ENCODE data around the gene TMEM14A.
"Not testable (repeated sequence)": the region's sequence is repeated elsewhere in the genome, so short reads cannot be mapped to it uniquely, and the experiment has no call there.

TMEM14A gene

DNA sequence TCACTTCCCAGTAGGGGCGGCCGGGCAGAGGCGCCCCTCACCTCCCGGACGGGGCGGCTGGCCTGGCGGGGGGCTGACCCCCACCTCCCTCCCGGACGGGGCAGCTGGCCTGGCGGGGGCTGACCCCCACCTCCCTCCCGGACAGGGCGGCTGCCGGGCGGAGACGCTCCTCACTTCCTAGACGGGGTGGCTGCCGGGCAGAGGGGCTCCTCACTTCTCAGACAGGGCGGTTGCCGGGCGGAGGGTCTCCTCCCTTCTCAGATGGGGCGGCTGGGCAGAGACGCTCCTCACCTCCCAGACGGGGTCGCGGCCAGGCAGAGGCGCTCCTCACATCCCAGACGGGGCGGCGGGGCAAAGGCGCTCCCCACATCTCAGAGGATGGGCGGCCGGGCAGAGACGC, 15.0 kb upstream of the TMEM14A start:
- H3K9me3 ChIP-seq (ENCODE audit: control insufficient read depth, insufficient read depth, low read depth, low read length) = peaks cover 16% of the 10 kb centered on the region
- H3K27me3 ChIP-seq (ENCODE audit: control insufficient read depth, insufficient read depth, low read length); H3K4me1 ChIP-seq (ENCODE audit: control insufficient read depth, insufficient read depth, low read length); H3K36me3 ChIP-seq (ENCODE audit: control insufficient read depth, insufficient read depth, low read length); H3K27ac ChIP-seq (ENCODE audit: low read depth, low read length); H3K4me3 ChIP-seq (ENCODE audit: low read depth, low read length); H3K9ac ChIP-seq (ENCODE audit: low read length): not testable (repeated sequence)

DNA sequence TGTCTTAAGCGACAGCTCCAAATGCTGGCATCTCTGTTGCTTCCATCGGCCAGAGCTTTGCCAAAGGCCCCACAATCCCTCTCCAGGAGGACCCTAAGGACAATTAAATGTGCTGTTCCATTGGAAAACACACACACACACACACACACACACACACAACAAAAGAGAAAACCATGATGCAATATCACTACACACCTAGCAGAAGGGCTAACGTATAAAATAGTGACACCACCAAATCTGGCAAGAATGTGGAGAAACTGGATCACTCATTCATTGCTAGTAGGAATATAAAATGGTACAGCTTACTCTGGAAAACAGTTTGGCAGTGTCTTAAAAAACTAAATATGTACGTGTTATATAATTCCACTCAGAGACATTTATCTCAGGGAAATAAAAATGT, 13.0 kb upstream of the TMEM14A start:
- Histone ChIP-seq H3K9ac (ENCODE audit: low read length) (no peak overlapping the region), H3K36me3 (ENCODE audit: control insufficient read depth, insufficient read depth, low read length) (no peaks in the 10 kb centered on the region), H3K27me3 (ENCODE audit: control insufficient read depth, insufficient read depth, low read length) (no peaks in the 10 kb centered on the region), H3K27ac (ENCODE audit: low read depth, low read length) (no peak overlapping the region), H3K4me3 (ENCODE audit: low read depth, low read length) (no peak overlapping the region), H3K4me1 (ENCODE audit: control insufficient read depth, insufficient read depth, low read length) (no peaks in the 10 kb centered on the region), H3K9me3 (ENCODE audit: control insufficient read depth, insufficient read depth, low read depth, low read length) (peaks cover 16% of the 10 kb centered on the region)

DNA sequence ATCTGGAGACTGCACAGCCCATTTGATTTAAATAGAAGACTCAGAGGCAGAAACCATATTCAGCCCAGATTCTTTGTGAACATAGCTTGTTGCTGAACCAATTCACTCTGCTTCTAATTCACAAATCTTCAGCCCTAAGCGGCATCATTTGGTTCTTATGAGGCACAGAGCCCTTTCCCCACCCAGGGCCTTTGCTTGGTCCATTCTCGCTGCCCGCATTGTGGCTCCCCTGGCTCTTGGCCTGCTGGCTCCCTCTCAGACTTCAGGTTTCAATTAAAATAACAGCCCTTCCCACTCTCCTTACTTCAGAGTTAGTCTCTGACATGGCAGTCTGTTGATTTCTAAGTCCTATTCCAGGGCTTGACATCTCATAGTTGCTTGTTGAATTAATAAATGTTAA, 9.4 kb upstream of the TMEM14A start:
- peaks cover under 1% of the 10 kb centered on the region; the same call in 1 of the 2 replicates for H3K36me3 ChIP-seq (ENCODE audit: control insufficient read depth, insufficient read depth, low read length)
- H3K27ac ChIP-seq (ENCODE audit: low read depth, low read length) = no peak overlapping the region
- peaks cover 14% of the 10 kb centered on the region for H3K9me3 ChIP-seq (ENCODE audit: control insufficient read depth, insufficient read depth, low read depth, low read length)
- peaks cover 5% of the 10 kb centered on the region; the same call in 1 of the 2 replicates for H3K27me3 ChIP-seq (ENCODE audit: control insufficient read depth, insufficient read depth, low read length)
- H3K4me3 ChIP-seq (ENCODE audit: low read depth, low read length) = no peak overlapping the region
- H3K9ac ChIP-seq (ENCODE audit: low read length) = no peak overlapping the region
- H3K4me1 ChIP-seq (ENCODE audit: control insufficient read depth, insufficient read depth, low read length) = peaks cover 5% of the 10 kb centered on the region; the same call in 1 of the 2 replicates

DNA sequence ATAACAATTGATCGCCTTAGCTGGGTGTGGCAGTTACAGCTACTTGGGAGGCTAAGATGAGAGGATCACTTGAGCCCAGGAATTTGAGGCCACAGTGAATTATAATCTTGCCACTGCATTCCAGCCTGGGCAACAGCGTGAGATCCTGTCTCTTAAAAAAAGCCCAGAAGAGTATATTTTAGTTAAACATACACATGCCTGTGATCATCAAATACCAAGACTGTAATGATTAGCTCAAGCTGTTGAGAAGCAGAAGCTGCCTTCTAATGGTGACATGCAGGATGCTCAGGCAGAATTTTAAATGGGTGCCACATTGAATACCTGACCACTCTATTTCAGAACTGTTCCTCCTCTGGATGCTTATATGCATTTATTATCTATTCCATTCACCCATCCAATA, 8.9 kb upstream of the TMEM14A start:
- H3K9ac ChIP-seq (ENCODE audit: low read length) = no peak overlapping the region

DNA sequence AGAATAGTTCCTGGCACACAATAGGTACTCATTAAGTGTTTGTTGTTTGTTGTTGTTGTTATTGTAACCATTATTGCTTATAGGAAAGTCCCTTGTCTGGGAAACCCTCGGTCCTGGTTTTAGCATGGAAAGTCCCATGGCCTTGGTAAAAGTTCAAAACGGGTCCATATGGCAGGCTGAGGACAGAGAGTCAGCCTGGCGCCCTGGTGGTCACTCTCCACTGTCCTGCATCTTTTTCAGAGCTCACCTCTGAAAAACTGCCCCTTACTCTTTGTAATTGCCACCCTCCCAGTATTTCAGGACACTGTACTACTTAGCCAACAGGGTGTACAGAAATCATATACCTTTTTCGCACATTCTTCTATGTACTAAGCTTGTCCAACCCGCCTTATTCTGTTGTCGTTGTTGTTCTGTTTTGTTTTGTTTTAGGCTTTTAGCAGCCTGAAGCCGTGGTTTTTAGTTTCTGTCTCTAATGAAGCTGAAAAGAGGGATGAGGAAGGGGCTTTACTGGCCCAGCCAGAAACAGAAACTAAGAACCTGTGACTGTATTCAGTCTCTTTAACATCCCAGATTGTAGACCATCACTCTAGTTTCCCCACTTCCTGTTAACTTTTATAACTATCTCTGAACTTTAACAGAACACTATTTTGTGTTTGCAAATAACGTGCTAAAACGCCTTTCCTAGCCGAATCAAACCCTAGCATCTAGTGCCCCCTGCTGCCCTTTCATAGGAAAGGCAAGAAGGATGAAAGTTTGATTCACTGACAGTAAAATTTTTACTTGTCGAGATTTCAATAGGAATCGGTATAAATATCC, 7.6 kb upstream of the TMEM14A start:
- peak overlapping the region; percentile 34 for H3K9ac ChIP-seq (ENCODE audit: low read length)
- H3K36me3 ChIP-seq (ENCODE audit: control insufficient read depth, insufficient read depth, low read length) = peaks cover 12% of the 10 kb centered on the region
- no peak overlapping the region for H3K27ac ChIP-seq (ENCODE audit: low read depth, low read length)
- peaks cover 5% of the 10 kb centered on the region; the same call in 1 of the 2 replicates for H3K4me1 ChIP-seq (ENCODE audit: control insufficient read depth, insufficient read depth, low read length)
- no peaks in the 10 kb centered on the region for H3K9me3 ChIP-seq (ENCODE audit: control insufficient read depth, insufficient read depth, low read depth, low read length)
- H3K27me3 ChIP-seq (ENCODE audit: control insufficient read depth, insufficient read depth, low read length) = peaks cover 5% of the 10 kb centered on the region; the same call in 1 of the 2 replicates
- peak overlapping the region; percentile 83 for H3K4me3 ChIP-seq (ENCODE audit: low read depth, low read length)

More for the DNA sequence above, 8.9 kb upstream of the TMEM14A start:
- Histone ChIP-seq H3K36me3 (ENCODE audit: control insufficient read depth, insufficient read depth, low read length) (peaks cover 5% of the 10 kb centered on the region), H3K4me3 (ENCODE audit: low read depth, low read length) (no peak overlapping the region), H3K4me1 (ENCODE audit: control insufficient read depth, insufficient read depth, low read length) (peaks cover 5% of the 10 kb centered on the region; the same call in 1 of the 2 replicates), H3K27me3 (ENCODE audit: control insufficient read depth, insufficient read depth, low read length) (peaks cover 5% of the 10 kb centered on the region; the same call in 1 of the 2 replicates), H3K9me3 (ENCODE audit: control insufficient read depth, insufficient read depth, low read depth, low read length) (peaks cover 10% of the 10 kb centered on the region), H3K27ac (ENCODE audit: low read depth, low read length) (no peak overlapping the region)

DNA sequence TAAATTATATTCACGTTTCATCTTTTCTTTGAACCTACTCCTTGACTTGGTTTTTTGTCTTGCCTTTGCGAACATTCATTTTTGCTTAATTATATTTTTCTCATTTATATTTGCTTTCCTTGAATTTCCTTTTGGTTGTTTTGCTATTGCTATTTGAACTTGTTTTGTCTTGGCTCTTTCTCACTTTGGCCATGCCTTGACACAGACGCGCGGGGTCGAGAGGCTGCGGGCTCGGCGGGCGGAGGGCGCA, 7.1 kb upstream of the TMEM14A start:
- Histone ChIP-seq H3K9me3 (ENCODE audit: control insufficient read depth, insufficient read depth, low read depth, low read length) (no peaks in the 10 kb centered on the region), H3K4me3 (ENCODE audit: low read depth, low read length) (peak overlapping the region; percentile 83), H3K9ac (ENCODE audit: low read length) (peak overlapping the region; percentile 34), H3K36me3 (ENCODE audit: control insufficient read depth, insufficient read depth, low read length) (peaks cover 12% of the 10 kb centered on the region), H3K4me1 (ENCODE audit: control insufficient read depth, insufficient read depth, low read length) (peaks cover 5% of the 10 kb centered on the region; the same call in 1 of the 2 replicates), H3K27me3 (ENCODE audit: control insufficient read depth, insufficient read depth, low read length) (peaks cover 5% of the 10 kb centered on the region; the same call in 1 of the 2 replicates), H3K27ac (ENCODE audit: low read depth, low read length) (no peak overlapping the region)

DNA sequence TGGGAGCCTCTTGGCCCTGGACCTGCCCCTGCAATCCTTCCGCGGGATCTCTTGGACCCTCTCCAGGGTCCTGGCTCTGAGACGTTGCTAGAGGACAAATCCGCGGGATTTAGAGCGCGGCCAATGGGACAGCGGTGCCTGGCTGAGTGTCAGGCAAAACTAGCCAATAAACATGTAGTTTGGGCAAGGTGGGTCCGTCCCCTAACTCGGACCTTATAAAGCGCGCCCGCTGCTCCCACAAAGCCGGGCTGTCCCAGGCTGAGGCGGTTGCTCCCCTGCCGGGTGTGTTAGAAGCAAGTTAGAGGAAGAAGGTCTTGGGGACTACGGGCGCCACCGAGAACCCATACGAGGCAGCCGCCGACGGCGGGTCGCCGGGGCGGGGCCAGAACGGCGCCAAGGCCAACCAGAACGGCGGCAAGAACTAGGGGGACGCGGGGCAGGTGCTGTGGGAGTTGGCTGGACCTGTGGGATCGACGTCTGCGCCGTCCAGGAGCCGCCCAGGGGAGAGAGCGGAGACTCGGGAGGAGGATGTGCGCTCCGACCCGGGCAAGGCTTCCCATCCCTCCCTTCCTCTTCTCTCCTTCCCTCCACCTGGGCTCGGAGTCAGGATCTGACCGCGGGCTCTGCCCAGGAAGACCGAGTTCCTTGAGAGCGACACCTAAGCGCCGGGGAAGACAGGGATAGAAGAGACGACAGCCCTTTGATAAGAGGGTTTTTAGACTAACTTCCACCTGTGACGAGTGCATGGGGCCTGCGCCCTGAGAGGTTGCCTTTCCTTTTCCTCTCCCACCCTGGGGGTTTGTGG, 6.5 kb upstream of the TMEM14A start:
- Histone ChIP-seq H3K27ac (ENCODE audit: low read depth, low read length) (no peak overlapping the region), H3K4me1 (ENCODE audit: control insufficient read depth, insufficient read depth, low read length) (peaks cover 5% of the 10 kb centered on the region; the same call in 1 of the 2 replicates), H3K9ac (ENCODE audit: low read length) (peak overlapping the region; percentile 67)

DNA sequence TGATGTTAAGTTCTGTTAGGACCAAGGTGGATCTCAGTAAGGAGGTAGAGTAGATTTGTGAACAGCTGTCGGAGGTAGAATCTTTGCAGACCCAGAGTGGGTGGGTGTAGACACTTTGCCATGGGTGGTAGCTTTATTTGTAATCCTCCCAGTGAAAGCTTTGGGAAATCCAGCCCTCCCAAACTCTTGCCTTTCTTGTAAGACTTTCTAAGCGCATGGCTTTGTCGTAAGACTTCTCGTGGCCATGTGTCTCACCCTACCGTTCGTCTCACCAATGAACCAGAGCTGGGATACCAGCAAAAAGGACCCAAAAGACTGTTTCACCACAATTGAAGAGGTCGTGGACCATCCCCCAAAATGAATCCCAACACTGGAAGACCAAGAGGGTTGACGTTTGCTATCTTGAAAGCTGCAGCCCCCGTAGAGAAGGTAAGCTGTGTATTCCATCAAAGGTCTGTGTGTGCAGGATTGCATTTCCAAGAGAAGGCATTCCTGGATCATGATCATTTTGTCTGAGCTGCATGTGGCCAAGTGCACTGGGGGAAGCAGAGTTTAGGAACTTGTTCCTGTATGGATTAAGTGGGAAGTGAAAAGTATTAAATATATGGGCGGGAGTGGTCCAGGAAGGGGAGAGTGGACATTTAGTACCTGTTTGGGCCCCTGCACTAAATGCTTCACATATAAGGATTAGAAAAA, 5.8 kb upstream of the TMEM14A start:
- Histone ChIP-seq H3K27ac (ENCODE audit: low read depth, low read length) (no peak overlapping the region), H3K36me3 (ENCODE audit: control insufficient read depth, insufficient read depth, low read length) (peaks cover 12% of the 10 kb centered on the region), H3K27me3 (ENCODE audit: control insufficient read depth, insufficient read depth, low read length) (peaks cover 5% of the 10 kb centered on the region; the same call in 1 of the 2 replicates), H3K4me3 (ENCODE audit: low read depth, low read length) (peak overlapping the region; percentile 83), H3K4me1 (ENCODE audit: control insufficient read depth, insufficient read depth, low read length) (peaks cover 5% of the 10 kb centered on the region; the same call in 1 of the 2 replicates), H3K9me3 (ENCODE audit: control insufficient read depth, insufficient read depth, low read depth, low read length) (no peaks in the 10 kb centered on the region), H3K9ac (ENCODE audit: low read length) (peak overlapping the region; percentile 67)

More for the DNA sequence above, 6.5 kb upstream of the TMEM14A start:
- Histone ChIP-seq H3K36me3 (ENCODE audit: control insufficient read depth, insufficient read depth, low read length) (peaks cover 12% of the 10 kb centered on the region), H3K27me3 (ENCODE audit: control insufficient read depth, insufficient read depth, low read length) (peaks cover 5% of the 10 kb centered on the region; the same call in 1 of the 2 replicates), H3K4me3 (ENCODE audit: low read depth, low read length) (peak overlapping the region; percentile 83), H3K9me3 (ENCODE audit: control insufficient read depth, insufficient read depth, low read depth, low read length) (no peaks in the 10 kb centered on the region)

DNA sequence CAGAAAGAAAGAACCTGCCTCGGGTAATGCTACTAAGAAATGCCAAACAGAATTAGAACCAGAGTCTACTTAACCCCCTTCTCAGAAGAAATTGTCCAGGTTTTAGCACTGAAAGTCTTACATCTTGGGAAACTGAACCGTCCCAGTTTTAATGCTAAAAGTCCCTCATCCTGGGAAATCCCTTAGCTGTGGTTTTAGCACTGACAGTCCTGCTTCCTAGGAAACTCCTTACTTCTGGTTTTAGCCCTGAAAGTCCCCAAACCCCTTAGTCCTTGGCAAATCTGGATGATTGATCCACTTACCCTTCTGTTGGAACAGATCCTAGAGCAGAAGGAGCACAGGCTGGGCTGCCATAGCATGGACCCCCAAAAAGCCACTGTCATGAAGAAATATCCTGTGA, 4.8 kb upstream of the TMEM14A start:
- Histone ChIP-seq H3K27ac (ENCODE audit: low read depth, low read length) (no peak overlapping the region), H3K4me3 (ENCODE audit: low read depth, low read length) (peak overlapping the region; percentile 83), H3K36me3 (ENCODE audit: control insufficient read depth, insufficient read depth, low read length) (peaks cover 12% of the 10 kb centered on the region), H3K9me3 (ENCODE audit: control insufficient read depth, insufficient read depth, low read depth, low read length) (no peaks in the 10 kb centered on the region), H3K4me1 (ENCODE audit: control insufficient read depth, insufficient read depth, low read length) (peaks cover 11% of the 10 kb centered on the region; the same call in 1 of the 2 replicates), H3K27me3 (ENCODE audit: control insufficient read depth, insufficient read depth, low read length) (peaks cover 5% of the 10 kb centered on the region; the same call in 1 of the 2 replicates), H3K9ac (ENCODE audit: low read length) (no peak overlapping the region)

DNA sequence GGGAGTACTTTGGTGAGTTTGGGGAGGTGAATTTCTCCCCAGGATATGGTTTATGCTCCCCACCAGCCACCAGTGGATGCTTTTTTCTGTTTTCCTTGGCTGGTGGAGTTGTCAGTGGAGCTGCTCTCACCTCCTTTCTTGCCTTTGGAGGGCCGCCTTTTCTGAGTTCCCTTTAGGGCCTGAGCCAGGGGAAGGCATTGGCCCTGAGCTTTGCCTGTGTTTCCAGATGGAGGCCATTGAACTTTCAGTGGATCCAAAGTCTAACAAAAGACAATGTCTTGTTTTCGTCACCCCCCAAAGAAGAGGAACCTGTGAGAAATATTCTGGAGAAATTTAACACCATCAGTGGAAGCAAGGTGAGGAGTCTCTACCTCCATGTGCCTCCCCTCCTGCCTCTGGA, 4.4 kb upstream of the TMEM14A start:
- Histone ChIP-seq H3K4me1 (ENCODE audit: control insufficient read depth, insufficient read depth, low read length) (peaks cover 11% of the 10 kb centered on the region; the same call in 1 of the 2 replicates), H3K4me3 (ENCODE audit: low read depth, low read length) (peak overlapping the region; percentile 83; the same call in 1 of the 2 replicates), H3K9ac (ENCODE audit: low read length) (no peak overlapping the region), H3K27ac (ENCODE audit: low read depth, low read length) (no peak overlapping the region), H3K36me3 (ENCODE audit: control insufficient read depth, insufficient read depth, low read length) (peaks cover 12% of the 10 kb centered on the region), H3K9me3 (ENCODE audit: control insufficient read depth, insufficient read depth, low read depth, low read length) (no peaks in the 10 kb centered on the region), H3K27me3 (ENCODE audit: control insufficient read depth, insufficient read depth, low read length) (peaks cover 5% of the 10 kb centered on the region; the same call in 1 of the 2 replicates)
